ENCODE results near the gene MST1R. TPM values are rescaled to one million over a fixed set of nuclear protein-coding genes. Genes with fewer than 3 reads are reported as not detected.
A peak's percentile ranks its signal among the peaks of the same experiment; 100 is the strongest.
"Not testable (repeated sequence)": the region's sequence is repeated elsewhere in the genome, so short reads cannot be mapped to it uniquely, and the experiment has no call there.

MST1R gene
- 39.2 TPM for total RNA-seq

DNA sequence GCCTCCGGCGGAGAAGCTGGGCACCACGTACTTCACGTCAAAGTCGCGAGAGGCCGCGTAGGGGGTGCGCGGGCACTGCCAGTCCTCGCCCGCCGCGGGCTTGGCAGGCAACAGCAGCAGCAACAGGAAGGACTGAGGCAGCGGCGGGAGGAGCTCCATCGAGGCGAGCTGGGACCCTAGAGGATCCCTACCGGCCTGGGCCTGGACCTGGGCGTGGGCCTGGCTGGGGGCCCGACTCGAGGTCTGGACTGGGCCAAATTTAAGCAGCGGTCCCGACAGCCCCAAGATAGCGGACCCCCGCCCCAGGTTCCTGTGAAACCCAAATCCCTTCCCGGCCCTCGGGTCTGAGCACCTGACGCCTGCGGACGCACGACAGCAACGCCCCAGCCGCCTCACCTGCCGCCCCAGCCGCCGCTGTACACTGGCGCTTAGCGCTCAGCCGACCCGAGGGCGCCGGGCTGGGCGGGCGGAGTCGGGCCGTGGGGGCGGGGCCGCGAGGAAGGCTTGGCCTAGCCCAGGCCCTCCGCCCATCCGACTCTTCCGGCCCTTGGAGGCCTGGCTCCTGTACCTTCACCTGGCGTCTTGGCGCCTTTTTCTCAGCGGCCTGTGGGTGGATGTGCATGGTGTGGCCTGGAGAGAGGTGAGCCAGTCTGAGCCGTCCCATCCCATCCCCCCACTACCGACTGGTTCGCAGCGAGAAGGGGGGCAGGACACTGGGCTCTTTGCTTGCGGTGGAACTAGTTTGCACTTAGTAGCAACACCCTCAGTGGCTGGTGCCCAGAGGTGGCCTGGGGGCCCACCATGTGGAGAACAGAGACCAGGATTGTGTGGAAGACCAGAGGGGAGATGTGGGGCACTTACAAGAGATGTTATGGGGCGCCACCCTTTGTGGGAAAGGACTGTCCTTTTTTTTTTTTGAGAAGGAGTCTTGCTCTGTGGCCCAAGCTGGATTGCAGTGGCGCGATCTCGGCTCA is at the start of gene MST1R:
TSS of gene MST1R (minus strand) at position 423 of the 974 bp plus-strand sequence. CDS start at position 159, 264 bp downstream.
- DNase-seq (ENCODE audit: low spot score): peak; percentile 80

DNA sequence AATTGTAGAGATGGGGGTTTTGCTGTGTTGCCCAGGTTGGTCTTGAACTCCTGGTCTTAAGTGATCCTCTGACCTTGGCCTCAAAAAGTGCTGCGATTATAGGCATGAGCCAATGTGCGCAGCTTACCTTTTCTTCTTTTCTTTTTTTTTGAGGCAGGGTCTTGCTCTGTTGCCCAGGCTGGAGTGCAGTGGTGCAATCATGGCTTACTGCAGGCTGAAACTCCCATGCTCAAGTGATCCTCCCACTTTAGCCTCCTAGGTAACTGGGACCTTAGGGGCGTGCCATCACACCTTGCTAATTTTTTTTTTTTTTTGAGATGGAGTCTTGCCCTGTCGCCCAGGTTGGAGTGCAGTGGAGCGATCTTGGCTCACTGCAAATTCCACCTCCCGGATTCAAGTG is 49.3 kb upstream of the MST1R start:
- DNase-seq (ENCODE audit: low spot score): no peak

GRCh38 chr3:49942651-49943050 is 39.0 kb upstream of the MST1R start:
- no peak for DNase-seq (ENCODE audit: low spot score)

DNA sequence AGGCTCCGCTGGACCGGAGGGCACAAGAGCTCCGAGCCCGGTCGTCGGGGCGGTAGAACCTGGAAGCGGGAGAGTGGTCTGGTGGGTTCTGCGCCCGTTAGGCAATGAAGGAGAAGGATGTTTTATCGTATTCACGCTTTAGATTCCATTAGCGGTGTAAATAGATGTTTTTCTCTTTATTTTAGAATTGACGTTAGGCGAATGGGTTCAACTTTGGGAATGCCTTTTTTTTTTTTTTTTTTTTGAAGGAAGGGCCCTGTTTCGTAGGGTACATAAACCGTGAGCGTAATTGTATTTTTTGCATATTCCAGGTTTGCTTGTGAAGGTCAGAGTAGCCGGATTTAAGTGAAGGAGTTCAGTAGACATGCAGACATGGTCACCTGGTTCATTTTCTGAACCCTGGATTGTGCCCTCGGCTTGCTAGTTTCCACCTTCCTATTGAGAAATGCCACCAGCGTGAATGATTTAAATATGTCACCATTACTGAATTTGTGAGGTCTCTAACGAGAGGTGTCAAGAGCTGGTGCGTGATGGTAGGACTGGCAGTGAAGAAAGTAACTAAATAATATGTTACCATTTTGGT is 37.1 kb upstream of the MST1R start:
- DNase-seq (ENCODE audit: low spot score): no peak

DNA sequence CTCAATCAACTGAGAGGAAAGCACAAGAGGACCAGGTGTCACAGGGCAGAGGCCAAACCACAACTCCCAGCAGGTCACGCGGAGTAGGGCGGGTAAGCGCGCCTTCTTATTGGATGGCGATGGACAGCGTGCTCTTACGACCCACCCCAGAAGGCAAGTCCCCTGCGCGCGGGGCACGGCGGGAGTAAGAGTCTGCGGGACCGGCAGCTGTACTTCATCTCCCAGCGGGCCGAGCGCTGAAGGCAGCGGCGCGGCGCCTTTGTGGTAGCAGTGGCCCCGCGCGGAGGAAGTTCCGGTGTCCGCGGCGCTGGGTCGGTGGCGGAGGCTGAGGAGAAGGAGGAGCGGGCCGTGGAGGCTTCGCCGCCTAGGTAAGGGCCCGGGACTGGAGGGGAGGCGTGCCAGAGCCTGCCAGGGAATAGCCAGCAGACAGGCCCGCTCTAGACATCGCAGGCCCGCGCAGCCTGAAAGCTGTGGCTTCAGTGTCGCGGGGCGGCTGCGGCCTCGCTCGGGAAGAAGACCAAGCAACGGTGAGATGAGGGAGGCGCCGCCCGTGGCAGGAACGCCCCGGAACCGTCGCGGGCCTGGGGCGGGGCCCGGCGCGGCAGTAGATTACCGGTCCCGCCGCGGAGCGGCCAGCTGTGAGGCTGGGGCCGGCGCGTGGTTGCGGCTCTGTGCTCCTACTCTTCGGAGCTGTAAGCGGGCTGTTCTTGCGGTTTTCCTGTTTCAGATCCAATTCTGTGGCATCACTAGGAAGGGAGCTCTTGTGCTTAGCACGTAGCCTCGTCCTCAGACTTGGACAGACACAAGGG is 36.4 kb upstream of the MST1R start, which contains the start of gene RBM6:
TSS of gene RBM6 (plus strand) at position 293 of the 809 bp plus-strand sequence. CDS start 22,492 bp downstream, outside the sequence.
- DNase-seq (ENCODE audit: low spot score): peak; percentile 97

GRCh38 chr3:49937090-49937489 is 33.4 kb upstream of the MST1R start:
- no peak for DNase-seq (ENCODE audit: low spot score)

DNA sequence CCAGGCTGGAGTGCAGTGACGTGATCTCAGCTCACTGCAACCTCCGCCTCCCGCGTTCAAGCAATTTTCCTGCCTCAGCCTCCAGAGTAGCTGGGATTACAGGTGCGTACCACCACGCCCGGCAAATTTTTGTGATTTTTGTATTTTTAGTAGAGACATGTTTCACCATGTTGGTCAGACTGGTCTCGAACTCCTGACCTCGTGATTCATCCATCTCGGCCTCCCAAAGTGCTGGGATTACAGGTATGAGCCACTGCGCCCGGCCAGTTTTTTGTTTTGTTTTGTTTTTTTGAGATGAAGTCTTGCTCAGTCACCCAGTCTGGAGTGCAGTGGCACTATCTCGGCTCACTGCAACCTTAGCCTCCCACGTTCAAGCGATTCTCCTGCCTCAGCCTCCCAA is 28.6 kb upstream of the MST1R start:
- not testable (repeated sequence) for DNase-seq (ENCODE audit: low spot score)

GRCh38 chr3:49930922-49931321 is 27.2 kb upstream of the MST1R start:
- no peak for DNase-seq (ENCODE audit: low spot score)

GRCh38 chr3:49930168-49930690 is 26.6 kb upstream of the MST1R start:
- DNase-seq (ENCODE audit: low spot score): no peak

DNA sequence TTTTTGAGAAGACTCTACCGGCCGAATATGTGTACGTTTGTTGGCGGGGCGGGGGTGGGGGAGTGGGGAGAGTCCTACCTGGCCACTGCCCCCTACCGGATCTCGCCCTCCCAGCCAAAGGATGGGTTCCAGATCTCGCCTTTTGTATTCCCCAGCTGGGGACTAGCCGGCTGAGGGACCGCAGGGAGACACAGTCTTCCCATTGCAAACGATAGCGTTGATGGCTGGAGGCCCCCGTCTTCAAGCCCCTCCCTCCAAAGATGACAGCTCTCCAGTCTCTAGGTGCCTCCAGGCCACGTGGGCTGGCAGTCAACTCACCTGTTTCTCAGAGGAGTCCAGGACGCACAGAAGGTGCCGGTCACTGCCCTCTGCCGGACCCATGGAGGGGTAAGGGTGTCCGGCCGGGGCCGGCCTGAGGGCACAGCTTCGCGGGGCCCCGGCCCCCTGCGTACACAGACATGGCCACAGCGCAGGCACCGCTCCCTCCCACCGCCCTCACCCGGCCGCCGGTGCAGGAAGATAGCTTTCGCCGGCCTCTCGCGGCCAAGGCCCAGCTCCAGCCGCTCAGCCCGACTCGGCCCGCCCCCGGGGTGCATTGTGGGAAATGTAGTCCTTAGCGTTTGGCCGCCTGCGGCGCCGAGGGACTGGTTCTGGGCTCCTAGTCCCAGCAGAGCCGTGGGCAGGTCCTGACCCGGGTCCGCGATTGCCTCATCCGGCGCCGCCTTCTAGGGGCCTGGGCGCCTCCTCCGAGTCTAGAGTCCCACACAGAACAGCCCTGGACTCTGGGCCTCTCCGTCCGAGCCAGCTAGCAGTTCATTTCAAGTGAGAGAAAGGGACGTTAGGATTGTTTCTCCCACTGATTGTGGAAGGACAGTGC is 25.9 kb upstream of the MST1R start, which contains the start of gene MON1A:
TSS of gene MON1A (minus strand) at position 521 of the 877 bp plus-strand sequence. CDS start 16,465 bp downstream, outside the sequence.
- peak; percentile 96 for DNase-seq (ENCODE audit: low spot score)

GRCh38 chr3:49928481-49929017 is 24.9 kb upstream of the MST1R start:
- DNase-seq (ENCODE audit: low spot score): no peak

DNA sequence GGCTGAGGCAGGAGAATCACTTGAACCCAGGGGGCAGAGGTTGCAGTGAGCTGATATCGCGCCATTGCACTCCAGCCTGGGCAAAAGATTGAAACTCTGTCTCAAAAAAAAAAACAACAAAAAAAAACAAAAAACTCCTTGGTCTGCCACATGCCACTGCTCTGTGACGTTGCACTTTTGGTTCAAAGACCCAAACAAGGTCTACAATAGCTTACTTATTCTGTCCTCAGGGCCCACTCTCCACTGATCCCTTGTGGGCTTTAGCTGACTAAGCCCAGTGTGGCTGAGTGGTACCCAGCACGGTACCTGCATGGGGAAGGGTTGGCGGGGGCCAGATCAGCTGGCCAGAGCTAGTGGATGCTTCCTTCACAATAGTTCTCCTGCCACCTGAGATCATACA is 24.1 kb upstream of the MST1R start:
- DNase-seq (ENCODE audit: low spot score): no peak

DNA sequence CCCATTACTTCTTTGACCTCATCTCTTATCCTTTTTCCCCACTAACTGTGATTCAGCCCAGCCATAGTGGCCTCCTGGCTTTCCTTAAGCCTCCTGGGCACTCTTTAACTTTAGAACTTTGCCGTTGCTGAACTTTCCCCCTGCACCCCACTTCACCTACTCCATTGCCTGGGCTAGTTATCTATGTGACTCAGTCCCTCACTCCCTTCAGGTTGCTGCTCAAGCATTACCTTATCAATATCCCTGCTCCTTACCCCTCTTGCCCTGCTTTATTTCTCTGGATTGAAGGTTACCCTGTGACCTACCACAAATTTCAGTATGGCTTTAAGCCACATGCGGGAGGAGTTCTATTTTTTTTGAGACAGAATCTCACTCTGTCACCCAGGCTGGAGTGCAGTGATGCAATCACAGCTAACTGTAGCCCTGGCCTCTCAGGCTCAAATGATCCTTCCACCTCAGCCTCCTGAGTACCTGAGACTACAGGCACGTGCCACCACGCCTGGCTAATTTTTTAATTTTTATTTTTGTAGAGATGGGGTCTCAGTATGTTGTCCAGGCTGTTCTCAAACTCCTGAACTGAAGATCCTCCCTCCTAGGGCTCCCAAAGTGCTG is 22.6 kb upstream of the MST1R start:
- DNase-seq (ENCODE audit: low spot score): no peak

GRCh38 chr3:49925485-49925884 is 21.8 kb upstream of the MST1R start:
- no peak for DNase-seq (ENCODE audit: low spot score)

- DNase-seq (ENCODE audit: low spot score): no peak
These were observed 21.0 kb upstream of the MST1R start for GRCh38 chr3:49924683-49925082.

DNA sequence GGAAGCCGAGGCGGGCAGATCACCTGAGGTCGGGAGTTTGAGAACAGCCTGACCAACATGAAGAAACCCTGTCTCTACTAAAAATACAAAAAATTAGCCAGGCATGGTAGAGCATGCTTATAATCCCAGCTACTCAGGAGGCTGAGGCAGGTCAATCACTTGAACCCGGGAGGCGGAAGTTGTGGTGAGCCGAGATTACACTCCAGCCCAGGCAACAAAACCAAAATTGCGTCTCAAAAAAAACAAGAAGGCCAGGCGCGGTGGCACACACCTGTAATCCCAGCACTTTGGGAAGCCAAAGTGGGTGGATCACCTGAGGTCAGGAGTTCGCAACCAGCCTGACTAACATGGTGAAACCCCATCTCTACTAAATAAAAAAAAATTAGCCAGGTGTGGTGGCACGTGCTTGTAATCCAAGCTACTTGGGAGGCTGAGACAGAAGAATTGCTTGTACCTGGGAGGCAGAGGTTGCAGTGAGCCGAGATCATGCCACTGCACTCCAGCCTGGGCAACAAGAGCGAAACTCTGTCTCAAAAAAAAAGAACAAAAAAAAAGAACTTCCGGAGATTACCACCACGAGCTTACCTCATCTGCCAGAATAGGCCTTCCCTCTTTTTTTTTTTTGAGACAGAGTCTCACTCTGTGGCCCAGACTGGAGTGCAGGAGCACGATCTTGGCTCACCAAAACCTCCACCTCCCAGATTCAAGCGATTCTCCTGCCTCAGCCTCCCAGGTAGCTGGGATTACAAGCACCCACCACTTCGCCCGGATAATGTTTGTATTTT is 14.3 kb upstream of the MST1R start:
- not testable (repeated sequence) for DNase-seq (ENCODE audit: low spot score)

DNA sequence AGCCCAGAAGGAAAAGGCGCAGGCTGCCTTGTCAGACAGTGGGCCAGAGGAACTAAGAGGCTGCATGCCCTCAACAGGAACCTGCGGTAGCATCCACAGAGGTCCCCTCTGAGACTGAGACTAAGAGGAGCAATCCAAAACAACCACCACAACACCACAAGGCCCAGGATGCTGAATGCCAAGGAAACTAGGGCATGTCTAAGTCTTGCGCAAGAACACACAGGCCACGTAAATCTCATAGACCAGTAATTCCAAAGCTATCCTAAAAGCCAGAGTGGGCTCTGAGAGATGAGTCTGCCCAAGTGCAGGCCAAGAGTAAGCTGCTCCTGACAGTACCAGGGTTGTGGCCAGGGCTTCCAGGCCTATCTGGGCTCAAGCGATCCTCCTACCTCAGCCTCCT is 13.0 kb upstream of the MST1R start:
- DNase-seq (ENCODE audit: low spot score): no peak

DNA sequence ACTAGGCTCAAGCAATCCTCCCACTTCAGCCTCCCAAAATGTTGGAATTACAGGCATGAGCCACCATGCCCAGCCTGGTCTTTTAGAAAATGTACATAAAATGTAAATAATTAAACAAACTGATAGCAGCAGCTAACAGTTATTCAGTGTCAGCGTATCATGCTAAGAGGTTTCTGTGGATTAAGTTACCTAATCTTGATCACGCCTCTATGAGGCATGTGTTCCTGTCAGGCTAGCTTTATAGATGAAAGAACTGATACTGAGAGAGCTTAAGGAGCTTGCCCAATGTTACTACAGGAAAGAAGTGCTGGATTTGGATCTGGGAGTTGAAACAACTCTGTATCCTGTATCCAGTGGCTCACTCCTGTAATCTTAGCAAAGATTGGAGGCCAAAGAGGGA is 11.2 kb upstream of the MST1R start:
- DNase-seq (ENCODE audit: low spot score): no peak

- DNase-seq (ENCODE audit: low spot score): no peak
These were observed 9.2 kb upstream of the MST1R start for GRCh38 chr3:49912881-49913281.
